T-helper 2 cell treated with Interferon-gamma antibody and Interleukin-4, amounts not matched to agents 5 μg/mL and 100 μg/mL, for 36 hours (primary cell): Measurements from ENCODE around the gene FCRL5.

Experiments
- DNase-seq: peaks from one replicate; pipeline ENCODE4 v3.0.0; 2021; ENCODE audit warnings: low spot score
- H3K27ac Mint-ChIP-seq: one replicate; pipeline ENCODE4 v1.8.0; 2021; ENCODE audit warnings: mild to moderate bottlenecking, mixed read lengths
- H3K27me3 Mint-ChIP-seq: one replicate; pipeline ENCODE4 v1.8.0; 2021; ENCODE audit warnings: low read depth, mixed read lengths
- H3K36me3 Mint-ChIP-seq: one replicate; pipeline ENCODE4 v1.8.0; 2021; ENCODE audit warnings: low read depth, mixed read lengths
- H3K4me1 Mint-ChIP-seq: one replicate; pipeline ENCODE4 v1.8.0; 2021; ENCODE audit warnings: low read depth, mixed read lengths
- H3K4me3 Mint-ChIP-seq: one replicate; pipeline ENCODE4 v1.8.0; 2022; ENCODE audit warnings: mild to moderate bottlenecking, moderate library complexity, mixed read lengths
- H3K9me3 Mint-ChIP-seq: one replicate; pipeline ENCODE4 v1.8.0; 2021; ENCODE audit warnings: mixed read lengths

The FCRL5 gene

GRCh38 chr1:157512036-157512969 lies 40.0 kb downstream of the FCRL5 start:
- H3K4me1 Mint-ChIP-seq, result peaks cover 1% of the 10 kb centered on the region
- H3K9me3 Mint-ChIP-seq, result no peaks in the 10 kb centered on the region
- H3K27ac Mint-ChIP-seq, result no peak overlapping the region
- no peak for DNase-seq
- no peaks in the 10 kb centered on the region for H3K36me3 Mint-ChIP-seq
- no peaks in the 10 kb centered on the region for H3K27me3 Mint-ChIP-seq
- no peak overlapping the region for H3K4me3 Mint-ChIP-seq

- H3K4me1 Mint-ChIP-seq, result peaks cover 1% of the 10 kb centered on the region
- DNase-seq, result no peak
- H3K36me3 Mint-ChIP-seq, result no peaks in the 10 kb centered on the region
- H3K27ac Mint-ChIP-seq, result no peak overlapping the region
- no peak overlapping the region for H3K4me3 Mint-ChIP-seq
- no peaks in the 10 kb centered on the region for H3K9me3 Mint-ChIP-seq
- H3K27me3 Mint-ChIP-seq, result no peaks in the 10 kb centered on the region
These were observed 42.6 kb downstream of the FCRL5 start for GRCh38 chr1:157509546-157510232.

DNA sequence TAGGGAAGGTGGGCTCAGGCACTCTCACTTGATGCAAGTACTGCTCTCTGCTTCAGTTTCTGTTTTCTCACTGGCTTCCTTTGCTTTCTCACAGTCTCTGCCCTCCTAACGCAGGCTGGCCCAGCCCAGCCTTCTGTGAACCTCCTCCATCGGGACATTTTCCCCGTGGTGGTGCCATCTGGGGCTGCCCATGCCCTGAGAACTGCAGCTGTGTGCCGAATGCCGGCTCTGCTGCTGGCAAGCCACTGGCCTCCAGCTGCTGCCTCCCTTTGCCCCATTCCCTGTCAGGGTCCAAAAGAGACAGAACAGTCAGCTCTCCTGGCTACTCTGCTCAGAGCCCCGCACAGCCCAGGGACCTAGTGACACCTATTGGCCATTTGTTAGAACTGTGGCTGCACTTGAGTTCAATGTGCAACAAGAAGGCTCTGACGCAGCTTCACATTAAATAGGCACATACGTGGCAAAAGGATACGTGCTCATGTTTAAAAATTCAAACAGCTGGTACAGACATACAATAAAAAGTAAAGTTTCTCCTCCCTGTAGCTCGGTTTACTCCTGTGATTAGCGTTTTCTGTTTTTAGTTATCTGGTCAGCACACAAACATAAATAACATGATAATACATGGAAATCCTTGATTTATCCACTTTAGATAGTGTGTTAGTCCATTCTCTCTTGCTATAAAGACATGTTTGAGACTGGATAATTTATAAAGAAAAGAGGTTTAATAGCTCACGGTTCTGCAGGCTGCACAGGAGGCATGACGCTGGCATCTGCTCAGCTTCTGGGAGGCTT lies 46.6 kb downstream of the FCRL5 start:
- Mint-ChIP-seq H3K27ac (no peak overlapping the region), H3K36me3 (no peaks in the 10 kb centered on the region), H3K9me3 (no peaks in the 10 kb centered on the region), H3K4me3 (no peak overlapping the region), H3K4me1 (no peaks in the 10 kb centered on the region), H3K27me3 (peaks cover 14% of the 10 kb centered on the region)
- no peak for DNase-seq

DNA sequence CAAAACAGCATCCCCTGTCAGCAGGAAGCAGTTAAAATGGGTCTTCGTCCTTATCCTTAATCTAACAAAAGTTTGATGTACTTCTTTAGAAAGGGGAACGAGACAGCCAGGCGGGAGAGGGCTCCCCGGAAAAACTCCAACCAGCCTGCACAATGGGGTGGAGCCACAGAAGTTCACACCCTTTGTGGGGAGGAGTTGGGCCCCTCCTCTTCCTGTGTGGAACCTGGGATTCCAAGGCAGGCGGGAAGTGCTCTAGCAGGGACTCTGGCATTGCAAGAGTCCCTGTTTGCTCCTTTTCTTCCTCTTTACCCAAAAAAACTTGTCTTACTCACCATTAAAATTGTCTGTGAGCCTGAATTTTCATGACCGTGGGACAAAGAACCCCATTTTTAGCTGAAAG lies 47.7 kb downstream of the FCRL5 start:
- no peak for DNase-seq
- Mint-ChIP-seq H3K4me3 (no peak overlapping the region), H3K36me3 (no peaks in the 10 kb centered on the region), H3K27me3 (peaks cover 16% of the 10 kb centered on the region), H3K9me3 (no peaks in the 10 kb centered on the region), H3K27ac (no peak overlapping the region), H3K4me1 (no peaks in the 10 kb centered on the region)

DNA sequence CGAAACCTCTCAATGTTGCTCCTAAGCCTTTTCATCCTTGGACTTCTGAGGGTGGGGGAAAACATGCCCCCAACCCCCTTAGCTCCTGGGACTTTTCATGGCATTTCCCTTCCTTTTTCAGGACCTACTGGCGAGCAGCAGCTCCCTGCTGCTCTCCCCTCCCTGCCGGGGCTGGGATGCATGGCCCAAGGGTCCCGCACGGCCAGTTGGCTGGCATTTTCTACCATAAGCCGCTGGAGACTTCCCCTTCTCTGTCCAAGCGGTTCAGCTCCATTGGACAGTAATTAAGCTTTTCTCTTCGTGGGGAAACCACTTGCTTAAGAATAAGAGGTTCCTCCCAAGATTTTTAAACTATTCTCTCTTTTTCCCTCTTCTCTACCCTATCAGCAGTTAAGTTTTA lies 52.8 kb downstream of the FCRL5 start:
- Mint-ChIP-seq H3K27ac (no peak overlapping the region), H3K4me3 (no peak overlapping the region), H3K36me3 (no peaks in the 10 kb centered on the region), H3K4me1 (peaks cover 1% of the 10 kb centered on the region), H3K9me3 (no peaks in the 10 kb centered on the region), H3K27me3 (peaks cover 16% of the 10 kb centered on the region)
- DNase-seq, result no peak

DNA sequence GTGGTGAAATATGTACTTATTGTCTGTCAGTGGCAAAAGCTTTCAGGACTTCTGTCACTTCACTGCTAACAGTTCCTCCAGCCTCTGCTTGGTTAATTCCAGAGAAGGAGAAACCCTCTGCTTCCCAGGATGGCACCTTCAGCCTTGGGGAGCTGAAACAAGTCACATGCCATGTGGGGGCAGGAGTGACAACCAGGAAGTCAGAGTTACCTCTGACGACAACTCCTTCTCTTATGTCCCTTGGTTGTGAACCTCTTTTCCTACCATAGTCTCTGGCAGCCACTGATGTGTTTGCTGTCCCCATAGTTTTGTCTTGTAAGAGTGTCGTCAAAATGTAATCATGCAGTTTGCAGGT lies 53.6 kb downstream of the FCRL5 start:
- Mint-ChIP-seq H3K9me3 (no peaks in the 10 kb centered on the region), H3K27ac (no peak overlapping the region), H3K27me3 (peaks cover 16% of the 10 kb centered on the region), H3K4me3 (no peak overlapping the region), H3K4me1 (peaks cover 1% of the 10 kb centered on the region), H3K36me3 (no peaks in the 10 kb centered on the region)
- DNase-seq, result no peak

- Mint-ChIP-seq H3K9me3 (no peaks in the 10 kb centered on the region), H3K36me3 (no peaks in the 10 kb centered on the region), H3K4me3 (no peak overlapping the region), H3K4me1 (peaks cover 1% of the 10 kb centered on the region), H3K27me3 (peaks cover 19% of the 10 kb centered on the region), H3K27ac (no peak overlapping the region)
- no peak for DNase-seq
These were observed 54.2 kb downstream of the FCRL5 start for GRCh38 chr1:157497987-157498735.

GRCh38 chr1:157497284-157497683 lies 55.0 kb downstream of the FCRL5 start:
- no peaks in the 10 kb centered on the region for H3K9me3 Mint-ChIP-seq
- peaks cover 19% of the 10 kb centered on the region for H3K27me3 Mint-ChIP-seq
- no peak overlapping the region for H3K27ac Mint-ChIP-seq
- DNase-seq, result no peak
- H3K4me3 Mint-ChIP-seq, result no peak overlapping the region
- no peaks in the 10 kb centered on the region for H3K36me3 Mint-ChIP-seq
- H3K4me1 Mint-ChIP-seq, result peaks cover 1% of the 10 kb centered on the region

GRCh38 chr1:157496121-157496526 lies 56.2 kb downstream of the FCRL5 start:
- Mint-ChIP-seq H3K4me3 (no peak overlapping the region), H3K9me3 (no peaks in the 10 kb centered on the region), H3K4me1 (peaks cover 1% of the 10 kb centered on the region), H3K27me3 (peaks cover 13% of the 10 kb centered on the region), H3K27ac (no peak overlapping the region), H3K36me3 (no peaks in the 10 kb centered on the region)
- peak; percentile 23 for DNase-seq

DNA sequence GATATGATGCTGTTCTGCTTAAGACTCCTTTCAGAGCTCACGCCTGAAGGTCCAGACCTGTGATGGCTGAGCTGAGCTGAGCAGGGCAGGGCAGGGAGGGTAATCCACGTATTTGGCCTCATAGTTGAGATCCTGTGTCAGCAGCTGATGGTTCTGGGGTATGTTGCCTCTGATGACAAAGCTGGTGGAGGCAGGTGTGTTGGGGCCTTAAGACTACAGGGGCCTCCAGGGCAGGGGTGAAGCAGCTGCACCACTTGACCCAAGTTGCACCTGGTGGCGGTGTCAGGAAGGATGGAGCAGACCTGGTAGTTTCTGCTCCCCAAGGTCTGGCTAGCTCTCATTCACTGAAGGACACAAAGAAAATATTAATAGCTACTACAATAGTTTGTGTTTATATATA lies 57.0 kb downstream of the FCRL5 start:
- H3K27me3 Mint-ChIP-seq, result peaks cover 8% of the 10 kb centered on the region
- no peak overlapping the region for H3K4me3 Mint-ChIP-seq
- no peak for DNase-seq
- no peak overlapping the region for H3K27ac Mint-ChIP-seq
- H3K4me1 Mint-ChIP-seq, result peaks cover 1% of the 10 kb centered on the region
- H3K36me3 Mint-ChIP-seq, result no peaks in the 10 kb centered on the region
- H3K9me3 Mint-ChIP-seq, result no peaks in the 10 kb centered on the region

DNA sequence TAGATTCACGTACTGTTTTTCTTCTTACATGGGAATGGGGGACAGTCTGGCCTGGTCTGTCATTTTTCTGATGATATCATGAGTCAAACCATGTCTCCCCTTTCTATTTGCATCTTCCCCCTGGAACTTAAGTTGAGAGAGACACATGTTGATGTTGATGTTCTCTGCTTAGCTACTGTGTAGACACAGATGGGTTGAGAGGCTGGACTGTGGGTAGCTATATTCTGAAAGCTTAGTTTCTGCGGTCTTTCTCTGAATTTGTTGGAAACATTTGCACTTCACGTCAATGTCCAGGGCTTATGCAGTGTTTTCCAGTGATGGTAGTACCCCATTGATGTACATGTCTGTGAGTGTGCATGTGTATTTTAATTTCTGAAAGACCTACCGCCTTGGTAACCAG lies 58.2 kb downstream of the FCRL5 start:
- Mint-ChIP-seq H3K9me3 (no peaks in the 10 kb centered on the region), H3K27me3 (peaks cover 8% of the 10 kb centered on the region), H3K4me3 (no peak overlapping the region), H3K27ac (no peak overlapping the region), H3K36me3 (no peaks in the 10 kb centered on the region), H3K4me1 (peaks cover 1% of the 10 kb centered on the region)
- no peak for DNase-seq

GRCh38 chr1:157490467-157491165 lies 61.7 kb downstream of the FCRL5 start:
- H3K27me3 Mint-ChIP-seq, result peaks cover 8% of the 10 kb centered on the region
- no peaks in the 10 kb centered on the region for H3K9me3 Mint-ChIP-seq
- DNase-seq, result peak; percentile 40
- H3K27ac Mint-ChIP-seq, result no peak overlapping the region
- no peaks in the 10 kb centered on the region for H3K36me3 Mint-ChIP-seq
- H3K4me3 Mint-ChIP-seq, result no peak overlapping the region
- H3K4me1 Mint-ChIP-seq, result no peaks in the 10 kb centered on the region

DNA sequence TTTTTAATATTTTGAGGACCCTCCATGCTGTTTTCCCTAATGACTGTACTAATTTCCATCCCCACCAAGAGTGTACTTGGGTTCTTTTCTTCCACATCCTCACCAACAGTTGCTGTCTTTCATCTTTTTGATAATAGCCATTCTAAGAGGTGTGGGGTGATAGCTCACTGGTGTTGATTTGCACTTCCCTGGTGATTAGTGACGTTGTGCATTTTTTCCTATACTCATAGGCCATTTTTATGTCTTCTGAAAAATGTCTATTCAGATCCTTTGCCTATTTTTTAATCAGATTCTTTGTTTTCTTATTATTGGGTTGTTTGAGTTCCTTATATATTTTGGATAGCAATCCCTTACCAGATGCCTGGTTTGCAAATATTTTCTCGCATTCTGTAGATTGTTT lies 64.2 kb downstream of the FCRL5 start:
- Mint-ChIP-seq H3K4me3 (no peak overlapping the region), H3K9me3 (no peaks in the 10 kb centered on the region), H3K4me1 (no peaks in the 10 kb centered on the region), H3K36me3 (no peaks in the 10 kb centered on the region), H3K27ac (no peak overlapping the region), H3K27me3 (peaks cover 10% of the 10 kb centered on the region)
- no peak for DNase-seq
